ENCODE data around the gene NOTCH1.

- no peak for TF ChIP-seq CTCF (IDR thresholded peaks at IDR 0.05)
- no peak for TF ChIP-seq POLR2A (IDR thresholded peaks at IDR 0.05)
- peak in 1 of 3 donors; percentile 7 for TF ChIP-seq POLR2AphosphoS5 (IDR thresholded peaks at IDR 0.05)
These were observed 9.0 kb upstream of the NOTCH1 start for GRCh38 chr9:136554870-136555269.
